SK-N-SH (cell line): ENCODE measurements around the gene GPR158.

Source experiments
- MXI1 ChIP-seq: IDR thresholded peaks from 2 replicates; pipeline ENCODE4 v1.6.1; 2012; ENCODE audit warnings: mild to moderate bottlenecking, low read depth, low read length, improper control_type of control experiment
- TAF1 ChIP-seq: IDR thresholded peaks from 2 replicates; pipeline ENCODE4 v1.6.1; 2012; ENCODE audit warnings: low read depth, mild to moderate bottlenecking, low read length, moderate library complexity, borderline replicate concordance
- TF ChIP-seq, protein P1 (sequence below): fragments of 200-600 bp; sonication (generic); IDR thresholded peaks from 2 replicates; pipeline ENCODE4 v1.6.1; 2017; ENCODE audit warnings: antibody characterized with exemption, mild to moderate bottlenecking, moderate library complexity

DNA sequence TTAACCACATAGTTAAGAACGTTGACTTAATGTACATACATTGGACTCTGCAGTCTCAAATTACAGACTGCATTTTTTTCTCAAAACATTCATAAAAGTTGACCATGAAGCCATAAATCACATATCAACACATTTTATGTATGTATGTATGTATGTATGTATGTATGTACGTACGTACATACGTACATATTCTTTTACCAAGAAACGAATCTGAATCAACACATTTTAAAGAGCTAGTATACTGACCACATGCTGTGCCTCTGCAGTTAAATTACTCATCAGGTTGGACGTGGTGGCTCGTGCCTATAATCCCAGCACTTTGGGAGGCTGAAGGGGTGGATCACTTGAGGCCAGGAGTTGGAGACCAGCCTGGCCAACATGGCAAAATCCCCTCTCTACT is 105.8 kb downstream of the GPR158 start:
- TF ChIP-seq MXI1 (no peak), TAF1 (no peak)
- TF ChIP-seq, protein P1, sequence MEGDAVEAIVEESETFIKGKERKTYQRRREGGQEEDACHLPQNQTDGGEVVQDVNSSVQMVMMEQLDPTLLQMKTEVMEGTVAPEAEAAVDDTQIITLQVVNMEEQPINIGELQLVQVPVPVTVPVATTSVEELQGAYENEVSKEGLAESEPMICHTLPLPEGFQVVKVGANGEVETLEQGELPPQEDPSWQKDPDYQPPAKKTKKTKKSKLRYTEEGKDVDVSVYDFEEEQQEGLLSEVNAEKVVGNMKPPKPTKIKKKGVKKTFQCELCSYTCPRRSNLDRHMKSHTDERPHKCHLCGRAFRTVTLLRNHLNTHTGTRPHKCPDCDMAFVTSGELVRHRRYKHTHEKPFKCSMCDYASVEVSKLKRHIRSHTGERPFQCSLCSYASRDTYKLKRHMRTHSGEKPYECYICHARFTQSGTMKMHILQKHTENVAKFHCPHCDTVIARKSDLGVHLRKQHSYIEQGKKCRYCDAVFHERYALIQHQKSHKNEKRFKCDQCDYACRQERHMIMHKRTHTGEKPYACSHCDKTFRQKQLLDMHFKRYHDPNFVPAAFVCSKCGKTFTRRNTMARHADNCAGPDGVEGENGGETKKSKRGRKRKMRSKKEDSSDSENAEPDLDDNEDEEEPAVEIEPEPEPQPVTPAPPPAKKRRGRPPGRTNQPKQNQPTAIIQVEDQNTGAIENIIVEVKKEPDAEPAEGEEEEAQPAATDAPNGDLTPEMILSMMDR: no peak
